Neural cell (in vitro differentiated cells): ENCODE results near the gene GTF2F2. TPM values are rescaled to one million over a fixed set of nuclear protein-coding genes. Genes with fewer than 3 reads are reported as not detected.

Experiments
- H2AFZ ChIP-seq: fragments of 200-600, 300-800 bp; sonication (generic), shearing (Covaris generic); 2 replicates; pipeline ENCODE4 v1.6.0; 2014; ENCODE audit warnings: low read depth, mild to moderate bottlenecking, antibody characterized with exemption, low read length, moderate library complexity
- H3F3A ChIP-seq: fragments of 200-600 bp; shearing (Covaris generic); 2 replicates; pipeline ENCODE4 v1.6.1; 2016; ENCODE audit warnings: mild to moderate bottlenecking, moderate library complexity, mixed read lengths, antibody characterized with exemption, low read length; ENCODE audit not compliant: insufficient read depth, poor library complexity, severe bottlenecking
- H3K27ac ChIP-seq: fragments of 200-600, 300-800 bp; sonication (generic), shearing (Covaris generic); 2 replicates; pipeline ENCODE4 v1.5.1; 2014; ENCODE audit warnings: mild to moderate bottlenecking, low read length, moderate library complexity
- H3K27me3 ChIP-seq: fragments of 300-800, 200-600 bp; sonication (generic), shearing (Covaris generic); 2 replicates; pipeline ENCODE4 v1.6.0; 2014; ENCODE audit warnings: mild to moderate bottlenecking, low read depth, low read length, moderate library complexity; ENCODE audit not compliant: insufficient read depth
- H3K36me3 ChIP-seq: fragments of 300-800, 200-600 bp; sonication (generic), shearing (Covaris generic); 2 replicates; pipeline ENCODE4 v1.5.1; 2014; ENCODE audit warnings: mild to moderate bottlenecking, antibody characterized with exemption, low read length, moderate library complexity; ENCODE audit not compliant: insufficient read depth
- H3K4me2 ChIP-seq: fragments of 300-800, 200-600 bp; sonication (generic), shearing (Covaris generic); 2 replicates; pipeline ENCODE4 v1.6.0; 2014; ENCODE audit warnings: mild to moderate bottlenecking, low read length
- H3K4me3 ChIP-seq: fragments of 300-800, 200-600 bp; sonication (generic), shearing (Covaris generic); 2 replicates; pipeline ENCODE4 v1.5.1; 2014; ENCODE audit warnings: mild to moderate bottlenecking, low read length, moderate library complexity
- H3K79me2 ChIP-seq: fragments of 200-600 bp; shearing (Covaris generic); replicated peaks from 2 replicates; pipeline ENCODE4 v1.6.0; 2014; ENCODE audit warnings: mild to moderate bottlenecking, low read length, moderate library complexity; ENCODE audit not compliant: insufficient read depth
- H3K9ac ChIP-seq: fragments of 300-800, 200-600 bp; sonication (generic), shearing (Covaris generic); 2 replicates; pipeline ENCODE4 v1.6.1; 2016; ENCODE audit warnings: mild to moderate bottlenecking, low read length, mixed read lengths
- H3K9me2 ChIP-seq: fragments of 200-600 bp; shearing (Covaris generic); 2 replicates; pipeline ENCODE4 v1.6.1; 2016; ENCODE audit warnings: mild to moderate bottlenecking, low read length, mixed read lengths; ENCODE audit not compliant: insufficient read depth
- H3K9me3 ChIP-seq: fragments of 200-600, 300-800 bp; sonication (generic), shearing (Covaris generic); 2 replicates; pipeline ENCODE4 v1.6.1; 2016; ENCODE audit warnings: mild to moderate bottlenecking, mixed run types, low read length, moderate library complexity, mixed read lengths
- H4K20me1 ChIP-seq: fragments of 200-600 bp; shearing (Covaris generic); 2 replicates; pipeline ENCODE4 v1.6.1; 2016; ENCODE audit warnings: mild to moderate bottlenecking, mixed run types; ENCODE audit not compliant: insufficient read depth
- CTCF ChIP-seq: fragments of 450-650 bp; IDR thresholded peaks from 2 replicates; pipeline ENCODE4 v1.5.1; 2014; ENCODE audit warnings: antibody characterized with exemption, mild to moderate bottlenecking, moderate library complexity; ENCODE audit not compliant: poor library complexity, severe bottlenecking
- EP300 ChIP-seq: fragments of 450-650 bp; conservative IDR thresholded peaks from 2 replicates; pipeline ENCODE4 v1.6.1; 2014; ENCODE audit warnings: antibody characterized with exemption, mild to moderate bottlenecking, moderate library complexity; ENCODE audit not compliant: poor library complexity, severe bottlenecking
- EZH2 ChIP-seq: fragments of 200-600, 300-800 bp; shearing (Covaris generic), sonication (generic); IDR thresholded peaks from 2 replicates; pipeline ENCODE4 v1.6.1; 2014; ENCODE audit warnings: antibody characterized with exemption, low read length, borderline replicate concordance, mild to moderate bottlenecking; ENCODE audit not compliant: insufficient read depth, poor library complexity, severe bottlenecking
- MXI1 ChIP-seq: fragments of 450-650 bp; conservative IDR thresholded peaks from 2 replicates; pipeline ENCODE4 v1.6.1; 2014; ENCODE audit warnings: antibody characterized with exemption, mild to moderate bottlenecking; ENCODE audit not compliant: poor library complexity, severe bottlenecking
- POLR2AphosphoS5 ChIP-seq: IDR thresholded peaks from 2 replicates; pipeline ENCODE4 v1.6.1; 2012
- RAD21 ChIP-seq: fragments of 450-650 bp; conservative IDR thresholded peaks from 2 replicates; pipeline ENCODE4 v1.6.1; 2014; ENCODE audit warnings: antibody characterized with exemption, mild to moderate bottlenecking, moderate library complexity
- SMC3 ChIP-seq: fragments of 450-650 bp; conservative IDR thresholded peaks from 2 replicates; pipeline ENCODE4 v1.6.1; 2014; ENCODE audit warnings: antibody characterized with exemption, mild to moderate bottlenecking, moderate library complexity; ENCODE audit not compliant: poor library complexity
- TAF1 ChIP-seq: IDR thresholded peaks from 2 replicates; pipeline ENCODE4 v1.6.1; 2012; ENCODE audit warnings: low read depth
- polyA plus RNA-seq: library from polyadenylated mRNA; depleted of rRNA; stranded (reverse); fragments of >200 nt; gene quantifications from 2 replicates; pipeline ENCODE4 v1.2.3, GENCODE V29; 2014
- TF ChIP-seq, protein P1 (sequence below): IDR thresholded peaks from 2 replicates; pipeline ENCODE4 v1.6.1; 2012; ENCODE audit warnings: borderline replicate concordance

Gene GTF2F2
- polyA plus RNA-seq, 1 donor from 2014 or later: 29.6 TPM

GRCh38 chr13:45180303-45180702, 60.0 kb downstream of the GTF2F2 start:
- Histone ChIP-seq H3K4me3 (no peak overlapping the region), H3K36me3 (no peaks in the 10 kb centered on the region), H3K9me3 (no peaks in the 10 kb centered on the region), H3K27me3 (no peaks in the 10 kb centered on the region), H3K4me2 (no peak overlapping the region), H3F3A (no peaks in the 10 kb centered on the region), H3K9ac (no peak overlapping the region), H3K9me2 (no peaks in the 10 kb centered on the region), H2AFZ (no peak overlapping the region), H3K27ac (no peak overlapping the region), H4K20me1 (no peaks in the 10 kb centered on the region), H3K79me2 (no peaks in the 10 kb centered on the region)
- no peak for TF ChIP-seq CTCF
- no peak for TF ChIP-seq RAD21
- TF ChIP-seq EP300: no peak
- TF ChIP-seq, protein P1, sequence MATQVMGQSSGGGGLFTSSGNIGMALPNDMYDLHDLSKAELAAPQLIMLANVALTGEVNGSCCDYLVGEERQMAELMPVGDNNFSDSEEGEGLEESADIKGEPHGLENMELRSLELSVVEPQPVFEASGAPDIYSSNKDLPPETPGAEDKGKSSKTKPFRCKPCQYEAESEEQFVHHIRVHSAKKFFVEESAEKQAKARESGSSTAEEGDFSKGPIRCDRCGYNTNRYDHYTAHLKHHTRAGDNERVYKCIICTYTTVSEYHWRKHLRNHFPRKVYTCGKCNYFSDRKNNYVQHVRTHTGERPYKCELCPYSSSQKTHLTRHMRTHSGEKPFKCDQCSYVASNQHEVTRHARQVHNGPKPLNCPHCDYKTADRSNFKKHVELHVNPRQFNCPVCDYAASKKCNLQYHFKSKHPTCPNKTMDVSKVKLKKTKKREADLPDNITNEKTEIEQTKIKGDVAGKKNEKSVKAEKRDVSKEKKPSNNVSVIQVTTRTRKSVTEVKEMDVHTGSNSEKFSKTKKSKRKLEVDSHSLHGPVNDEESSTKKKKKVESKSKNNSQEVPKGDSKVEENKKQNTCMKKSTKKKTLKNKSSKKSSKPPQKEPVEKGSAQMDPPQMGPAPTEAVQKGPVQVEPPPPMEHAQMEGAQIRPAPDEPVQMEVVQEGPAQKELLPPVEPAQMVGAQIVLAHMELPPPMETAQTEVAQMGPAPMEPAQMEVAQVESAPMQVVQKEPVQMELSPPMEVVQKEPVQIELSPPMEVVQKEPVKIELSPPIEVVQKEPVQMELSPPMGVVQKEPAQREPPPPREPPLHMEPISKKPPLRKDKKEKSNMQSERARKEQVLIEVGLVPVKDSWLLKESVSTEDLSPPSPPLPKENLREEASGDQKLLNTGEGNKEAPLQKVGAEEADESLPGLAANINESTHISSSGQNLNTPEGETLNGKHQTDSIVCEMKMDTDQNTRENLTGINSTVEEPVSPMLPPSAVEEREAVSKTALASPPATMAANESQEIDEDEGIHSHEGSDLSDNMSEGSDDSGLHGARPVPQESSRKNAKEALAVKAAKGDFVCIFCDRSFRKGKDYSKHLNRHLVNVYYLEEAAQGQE: no peak
- TF ChIP-seq TAF1: no peak
- TF ChIP-seq EZH2: no peak
- no peak for TF ChIP-seq SMC3
- no peak for TF ChIP-seq MXI1
- no peak for TF ChIP-seq POLR2AphosphoS5

- no peak overlapping the region for H3K27ac ChIP-seq
- no peaks in the 10 kb centered on the region for H3K79me2 ChIP-seq
- no peaks in the 10 kb centered on the region for H4K20me1 ChIP-seq
- TF ChIP-seq CTCF: no peak
- TF ChIP-seq RAD21: no peak
- TF ChIP-seq MXI1: no peak
- no peak for TF ChIP-seq TAF1
- TF ChIP-seq EZH2: no peak
- no peak for TF ChIP-seq POLR2AphosphoS5
- TF ChIP-seq, protein P1: no peak
- TF ChIP-seq SMC3: no peak
- no peak for TF ChIP-seq EP300
- H2AFZ ChIP-seq: no peak overlapping the region
- H3K9me3 ChIP-seq: no peaks in the 10 kb centered on the region
- no peaks in the 10 kb centered on the region for H3K36me3 ChIP-seq
- H3K4me2 ChIP-seq: no peak overlapping the region
- no peak overlapping the region for H3K9ac ChIP-seq
- no peaks in the 10 kb centered on the region for H3F3A ChIP-seq
- H3K4me3 ChIP-seq: no peak overlapping the region
- no peaks in the 10 kb centered on the region for H3K9me2 ChIP-seq
- no peaks in the 10 kb centered on the region for H3K27me3 ChIP-seq
Observed at GRCh38 chr13:45180713-45181601, 60.6 kb downstream of the GTF2F2 start.
